Stimulated activated naive CD8-positive, alpha-beta T cell treated with anti-CD3 and anti-CD28 coated beads, Interleukin-15, Interleukin-2, amounts not matched to agents 100 U/mL and 50 U/mL, for 24 hours (primary cell): ENCODE measurements around the gene TMEM144.

Source experiments
- ATAC-seq: fragments of 150-1000 bp; cut with Tn5 transposase; one replicate; pipeline ENCODE4 v1.10.0; 2021
- DNase-seq: peaks from one replicate; pipeline ENCODE4 v3.0.0; 2021

TMEM144 gene

GRCh38 chr4:158300012-158300411, 89.7 kb downstream of the TMEM144 start:
- ATAC-seq, result no peak
- no peak for DNase-seq

DNA sequence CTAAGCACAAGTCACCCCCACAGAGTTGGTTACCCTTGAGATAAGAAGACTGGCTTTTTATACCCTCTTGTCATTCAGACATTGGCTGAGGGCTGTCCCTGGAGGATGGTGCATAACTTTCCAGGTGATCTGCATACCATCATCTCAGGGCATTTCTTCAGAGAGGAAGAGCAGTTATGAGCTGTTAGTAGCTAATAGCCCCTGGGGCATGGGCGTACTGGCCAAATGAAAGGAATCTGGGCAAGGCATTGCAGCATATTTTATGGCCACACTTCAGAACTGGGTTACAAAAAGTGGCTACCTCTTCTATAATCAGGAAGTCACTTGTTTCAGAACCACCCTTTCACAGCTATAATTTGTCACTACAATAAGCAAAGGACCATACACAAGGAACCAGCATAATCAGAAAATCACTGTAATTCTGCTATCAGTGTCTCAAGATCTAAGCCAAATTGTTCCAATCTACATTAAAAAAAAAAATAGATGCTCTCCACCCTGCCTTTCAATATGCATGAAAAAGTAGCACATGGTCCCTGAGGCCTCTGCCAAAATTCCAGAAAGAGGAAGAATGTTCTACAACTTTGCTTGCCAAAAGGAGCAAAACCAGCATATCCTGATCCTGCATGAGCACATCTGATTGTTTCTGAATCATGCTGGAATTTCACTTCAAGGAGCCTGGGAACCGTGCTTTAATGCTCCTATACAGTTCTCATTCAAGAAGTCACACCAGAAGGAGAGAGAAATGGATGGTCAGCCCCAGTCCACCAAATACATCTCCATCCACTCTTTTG, 92.0 kb downstream of the TMEM144 start:
- no peak for ATAC-seq
- no peak for DNase-seq

GRCh38 chr4:158304694-158305093, 94.4 kb downstream of the TMEM144 start:
- no peak for ATAC-seq
- no peak for DNase-seq
